ENCODE measurements around the gene ABCB4.

- TF ChIP-seq EZH2 (IDR thresholded peaks at IDR 0.05; ENCODE audit: insufficient read depth, poor library complexity, severe bottlenecking) (no peak), EZH2phosphoT487 (IDR thresholded peaks at IDR 0.05; ENCODE audit: insufficient read depth, low read depth) (no peak)
These were observed 64.3 kb downstream of the ABCB4 start for GRCh38 chr7:87411186-87411585.

Measured in GM23248 (cell line).